ENCODE results near the gene ING5.
"Not testable (repeated sequence)": the region's sequence is repeated elsewhere in the genome, so short reads cannot be mapped to it uniquely, and the experiment has no call there.

The ING5 gene

DNA sequence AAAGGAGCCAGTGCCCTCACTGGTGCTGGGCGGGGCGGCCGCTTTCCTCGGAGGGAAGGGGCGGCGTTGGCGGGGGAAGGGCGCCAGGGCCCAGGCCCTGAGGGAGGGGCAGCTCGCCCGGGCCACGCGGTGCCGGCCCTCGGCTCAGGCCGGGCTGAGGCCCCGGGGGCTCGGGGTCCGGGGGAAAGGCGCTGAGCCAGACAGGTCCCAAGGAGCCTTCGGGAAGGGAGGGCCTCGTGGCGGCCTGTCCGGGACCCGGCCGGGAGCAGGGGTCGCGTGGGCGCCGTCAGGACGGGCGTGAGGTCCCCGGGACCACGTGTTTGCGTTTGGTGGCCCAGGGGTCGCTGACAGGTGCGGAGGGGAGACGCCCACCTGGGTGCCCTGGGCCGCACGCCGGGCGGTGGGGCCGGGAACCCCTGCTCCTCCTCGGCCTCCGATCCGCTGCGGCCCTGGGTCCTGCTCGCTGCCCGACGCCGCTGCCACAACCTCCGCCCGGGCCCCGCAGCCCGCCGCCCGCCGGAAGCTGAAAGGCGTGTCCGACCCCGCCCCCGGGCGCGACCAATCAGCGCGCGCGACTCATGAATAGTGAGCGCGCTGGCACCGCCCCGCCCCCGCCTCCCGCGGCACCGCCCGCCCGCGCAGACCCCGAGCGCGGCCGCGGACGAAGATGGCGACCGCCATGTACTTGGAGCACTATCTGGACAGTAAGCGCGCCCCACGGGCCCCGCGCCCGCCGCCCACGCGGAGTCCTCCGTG, at the start of gene ING5:
Gene ING5 (plus strand): TSS at position 641 of the 756 bp plus-strand sequence. CDS start 27 bp downstream, at position 668.
- DNase-seq, result peak; percentile 88 to 96 (median 90)

DNA sequence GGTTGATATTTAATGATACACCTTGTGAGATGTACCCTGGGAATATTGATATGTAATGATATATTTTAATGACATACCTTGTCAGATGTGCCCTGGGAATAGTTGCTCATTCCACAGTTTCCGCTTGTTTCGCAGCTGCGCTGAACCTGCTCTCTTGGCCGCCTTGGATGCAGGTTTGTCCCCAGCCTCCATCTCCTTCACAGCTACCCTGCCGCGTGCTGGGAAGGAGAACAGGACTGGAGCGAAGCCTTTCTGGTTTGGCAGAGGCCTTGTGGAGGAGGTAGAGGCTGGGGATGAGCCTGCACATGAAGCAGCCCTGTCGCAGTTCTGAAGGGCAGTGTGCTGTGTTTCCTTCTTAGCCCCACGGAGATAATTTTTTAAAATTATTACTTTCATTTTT, 49.7 kb upstream of the ING5 start:
- no peak for DNase-seq

- DNase-seq, result no peak
Observed at GRCh38 chr2:241652722-241653121, 49.1 kb upstream of the ING5 start.

- DNase-seq, result no peak
Observed at GRCh38 chr2:241653210-241653750, 48.6 kb upstream of the ING5 start.

- DNase-seq, result no peak
Observed at GRCh38 chr2:241654551-241654950, 47.3 kb upstream of the ING5 start.

DNA sequence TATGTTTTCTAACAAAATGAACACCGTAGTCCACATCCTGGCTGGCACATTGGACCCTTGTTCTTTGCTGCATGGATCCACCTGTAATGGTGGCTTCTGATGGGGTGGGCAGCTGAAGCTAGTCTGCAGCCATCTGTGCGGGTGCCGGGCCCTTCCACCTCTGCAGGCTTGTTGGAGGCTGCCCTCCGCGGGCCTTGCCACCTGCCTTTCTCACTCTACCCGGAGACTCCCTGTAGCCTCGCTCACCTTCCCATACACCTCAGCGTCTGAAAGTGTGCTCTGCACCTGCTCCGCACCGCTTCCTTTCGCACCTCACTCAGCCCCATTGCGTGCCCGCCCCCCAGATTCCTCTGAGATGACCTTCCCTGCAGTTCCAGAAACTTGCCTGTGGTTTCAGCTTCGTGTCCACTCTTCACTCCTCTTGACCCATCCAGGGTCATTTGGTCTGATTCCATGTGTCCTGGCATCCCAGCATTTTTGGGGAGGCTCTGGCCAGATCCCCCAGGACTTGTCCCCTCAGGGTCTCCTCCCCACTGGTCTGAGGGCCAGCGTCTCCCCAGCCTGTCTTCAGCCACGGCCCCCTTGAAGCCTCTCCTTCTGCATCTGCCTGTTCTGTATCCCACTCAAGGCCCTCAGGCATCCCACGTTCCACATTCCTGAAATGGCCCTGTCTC, 46.2 kb upstream of the ING5 start:
- no peak for DNase-seq

- DNase-seq, result no peak
Observed at GRCh38 chr2:241656190-241656741, 45.6 kb upstream of the ING5 start.

- no peak for DNase-seq
Observed at GRCh38 chr2:241657786-241658254, 44.0 kb upstream of the ING5 start.

DNA sequence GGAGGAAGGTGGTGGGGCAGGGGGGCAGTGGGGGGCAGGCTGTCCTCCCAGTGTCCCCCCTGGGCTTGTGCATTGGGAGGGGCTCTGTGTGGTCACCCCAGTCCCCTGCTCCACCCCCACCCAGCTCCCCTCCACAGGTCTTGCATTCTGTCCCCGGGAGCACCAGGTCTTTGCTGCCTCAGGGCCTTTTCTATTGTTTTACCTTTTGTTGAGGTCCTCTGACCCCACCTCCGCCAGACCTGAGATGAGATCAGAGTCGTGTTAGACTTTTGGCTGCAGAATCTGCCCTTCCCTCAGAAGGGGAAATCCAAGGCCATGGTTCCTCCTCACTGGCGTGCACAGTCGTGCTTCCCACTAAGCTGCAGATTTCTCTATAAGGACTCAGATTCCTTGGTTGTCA, 43.5 kb upstream of the ING5 start:
- DNase-seq, result no peak

GRCh38 chr2:241659150-241659739, 42.6 kb upstream of the ING5 start:
- DNase-seq, result peak; percentile 40 to 68 (median 56)

DNA sequence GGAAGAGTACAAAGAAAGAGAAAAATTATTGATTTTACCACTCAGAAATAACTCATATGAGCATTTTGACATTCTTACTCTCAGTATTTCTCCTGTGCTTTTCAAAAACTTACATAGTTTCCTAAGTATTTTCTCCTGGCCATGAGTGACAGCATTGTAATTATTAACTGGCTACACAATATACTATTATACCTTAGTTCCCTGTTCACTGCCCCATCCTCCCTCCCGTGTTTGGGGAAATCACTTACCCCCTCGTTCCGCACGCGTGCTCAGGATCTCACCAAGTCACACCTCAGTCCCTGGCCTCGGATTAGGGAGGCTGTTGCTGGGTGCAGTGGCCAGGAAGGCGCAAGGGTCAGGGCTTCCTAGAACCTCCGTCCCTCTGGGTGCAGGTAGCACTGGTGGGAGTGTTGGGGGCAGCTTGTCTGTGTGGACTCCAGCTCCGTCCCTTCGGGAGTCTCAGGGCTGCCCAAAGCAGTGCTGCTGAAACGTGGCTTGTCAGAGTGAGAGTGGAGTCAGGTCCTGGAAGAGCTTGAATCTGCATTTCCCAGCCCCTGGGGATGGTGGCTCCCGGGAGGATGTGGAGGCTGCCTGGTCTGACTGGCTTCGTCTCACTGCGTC, 41.1 kb upstream of the ING5 start:
- no peak for DNase-seq

GRCh38 chr2:241662731-241663130, 39.1 kb upstream of the ING5 start:
- DNase-seq, result not testable (repeated sequence)

GRCh38 chr2:241665731-241666440, 36.0 kb upstream of the ING5 start:
- no peak for DNase-seq

GRCh38 chr2:241666627-241667400, 35.0 kb upstream of the ING5 start:
- peak in 2 of 3 experiments; percentile 33 to 77 for DNase-seq

GRCh38 chr2:241668354-241668753, 33.5 kb upstream of the ING5 start:
- no peak for DNase-seq

- no peak for DNase-seq
Observed at GRCh38 chr2:241668839-241669238, 33.0 kb upstream of the ING5 start.

DNA sequence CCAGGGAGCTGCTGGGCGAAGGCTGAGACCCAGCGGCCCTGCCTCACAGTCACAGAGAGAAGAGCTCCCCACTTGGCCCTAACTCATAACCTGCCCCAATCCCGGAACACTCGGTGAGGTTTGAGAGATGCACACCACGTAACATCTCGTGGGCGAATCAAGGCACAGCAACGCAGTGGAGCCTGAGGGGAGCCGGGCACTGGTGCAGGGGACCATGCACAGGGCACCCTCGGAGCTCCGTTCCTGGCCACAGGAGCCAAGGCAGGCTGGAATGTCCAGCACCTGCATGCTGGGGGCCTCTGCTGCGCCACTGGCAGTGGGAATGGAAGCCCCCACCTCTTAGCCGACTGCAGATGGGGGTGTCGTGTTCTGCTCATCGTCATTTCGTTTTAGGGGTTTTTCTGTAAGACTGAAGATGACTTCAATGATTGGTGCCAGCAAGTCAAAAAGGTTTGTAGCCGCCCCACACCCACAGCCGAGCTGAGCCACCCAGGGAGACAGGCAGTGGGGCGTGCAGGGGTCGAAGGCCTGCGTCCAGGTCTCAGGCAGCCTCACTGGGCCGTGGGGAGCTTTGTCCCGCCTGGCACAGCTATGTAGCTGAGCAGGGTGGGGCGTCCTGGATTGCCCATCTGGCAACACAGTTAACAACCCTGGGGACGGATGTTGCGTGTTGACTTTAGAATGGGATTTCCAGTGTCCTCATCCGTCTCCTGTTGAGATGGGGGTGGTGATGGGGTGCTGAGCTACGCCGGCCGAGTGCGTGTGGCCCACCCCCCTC, 31.3 kb upstream of the ING5 start:
- DNase-seq, result no peak

DNA sequence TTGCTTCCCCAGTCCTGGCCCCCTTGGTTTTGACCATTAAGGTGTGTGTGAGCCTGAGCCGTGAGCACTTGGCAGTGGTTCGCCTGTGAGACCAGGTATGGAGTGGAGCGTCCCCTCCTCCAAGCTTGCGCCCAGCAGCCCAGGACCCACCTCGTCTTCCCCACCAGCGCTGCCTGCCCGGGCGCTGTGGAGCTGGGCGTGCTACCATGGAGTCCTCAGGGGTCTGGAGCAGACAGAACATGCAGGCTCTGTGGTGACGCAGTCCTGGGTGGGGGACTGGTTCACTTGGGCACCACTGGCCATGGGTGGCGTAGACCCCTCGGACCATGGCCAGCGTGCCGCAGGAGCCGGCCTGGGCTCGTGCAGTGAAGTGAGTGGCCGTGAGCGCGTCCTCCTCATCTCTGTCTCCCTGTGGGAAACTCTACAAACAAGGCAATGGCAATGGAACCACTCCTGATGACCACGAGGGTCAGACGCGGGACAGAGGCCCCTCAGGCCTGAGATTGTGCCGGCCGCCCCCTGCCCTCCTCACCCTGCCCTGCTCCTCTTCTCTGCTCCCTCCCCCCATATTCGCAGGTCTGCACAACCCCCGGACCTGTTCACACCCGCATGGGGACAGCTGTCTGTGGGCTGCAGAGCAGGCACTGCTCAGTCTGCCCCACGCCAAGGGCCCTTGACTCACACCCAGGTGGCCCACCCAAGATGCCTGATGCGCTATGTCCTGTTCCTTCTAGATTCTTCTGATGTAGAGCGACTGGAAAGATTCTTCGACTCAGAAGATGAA, 30.2 kb upstream of the ING5 start:
- no peak for DNase-seq
